Gastrocnemius medialis (tissue), 4 donors: ENCODE measurements around the gene TXNDC11. TPM values are rescaled to one million over a fixed set of nuclear protein-coding genes. Genes with fewer than 3 reads are reported as not detected.

Source experiments
- ATAC-seq, 2 donors: fragments of 150-250 bp; one replicate each; pipeline ENCODE4 v1.9.1; 2016
- DNase-seq, 2 donors: peaks; one replicate each; pipeline ENCODE4 v3.0.0-alpha.2; 2019
- H3K27ac ChIP-seq, 4 donors: fragments of 200-600 bp; sonication (generic); 1 replicate in 1 of 4; 2 replicates in 3 of 4; pipeline ENCODE4 v1.5.1; 2016 to 2018; ENCODE audit warnings: mild to moderate bottlenecking in 2 of 4, moderate library complexity in 1 of 4
- H3K27me3 ChIP-seq, 3 donors: fragments of 200-600 bp; sonication (generic) in 2 of 3; 1 replicate in 1 of 3; 2 replicates in 2 of 3; pipeline versions ENCODE4 v1.5.1 to v1.6.0; 2016 to 2019; ENCODE audit warnings: mild to moderate bottlenecking in 1 of 3, moderate library complexity in 1 of 3
- H3K36me3 ChIP-seq, 2 donors: fragments of 200-600 bp; sonication (generic) in 1 of 2; one replicate each; pipeline ENCODE4 v1.5.1; 2017 to 2018
- H3K4me1 ChIP-seq, 2 donors: fragments of 200-600 bp; sonication (generic) in 1 of 2; one replicate each; pipeline ENCODE4 v1.5.1; 2016 to 2017; ENCODE audit warnings: mild to moderate bottlenecking in 2 of 2
- H3K4me3 ChIP-seq, 4 donors: fragments of 200-600 bp; sonication (generic) in 3 of 4; 1 replicate in 1 of 4; 2 replicates in 3 of 4; pipeline ENCODE4 v1.5.1; 2016 to 2019; ENCODE audit warnings: mild to moderate bottlenecking in 2 of 4
- H3K9me3 ChIP-seq, 3 donors: fragments of 200-600 bp; sonication (generic) in 2 of 3; 1 replicate in 1 of 3; 2 replicates in 2 of 3; pipeline ENCODE4 v1.5.1; 2016 to 2019
- POLR2A ChIP-seq, 2 donors: fragments of 450-650 bp; IDR thresholded peaks; one replicate each; pipeline ENCODE4 v1.6.1; 2017; ENCODE audit warnings: antibody characterized with exemption in 2 of 2, mild to moderate bottlenecking in 2 of 2, moderate library complexity in 2 of 2
- in situ Hi-C, 4 donors: fragments of 200-750 bp; cut with MboI; loops; one replicate each; pipeline versions ENCODE4 v1.15.0 to v1.8.0; 2017; ENCODE audit warnings: low sequenced_read_pairs in 4 of 4
- intact Hi-C: fragments of 100-400 bp; cut with DNase I; formaldehyde crosslinking; loops from one replicate; pipeline ENCODE4 v1.15.1; 2023; ENCODE audit warnings: low total_unique reads
- total RNA-seq, 4 donors: library from RNA; depleted of rRNA; stranded (reverse); fragments of >200 nt; gene quantifications; one replicate each; pipeline versions ENCODE4 v1.1.0 to v1.2.3, GENCODE V29; 2016
- TF ChIP-seq, protein P1 (sequence below), 5 experiments: fragments of 450-650 bp in 3 of 5; fragments of 200-600 bp in 2 of 5; sonication (generic) in 2 of 5; IDR thresholded peaks in 4 of 5; conservative IDR thresholded peaks in 1 of 5; 1 replicate in 4 of 5; 2 replicates in 1 of 5; pipeline ENCODE4 v1.5.1; 2016 to 2019; ENCODE audit warnings: antibody characterized with exemption in 5 of 5, mild to moderate bottlenecking in 3 of 5, moderate library complexity in 3 of 5

TXNDC11 gene
- total RNA-seq, 4 donors from 2014 or later, result 35.2 to 64.5 (median 51.2) TPM

DNA sequence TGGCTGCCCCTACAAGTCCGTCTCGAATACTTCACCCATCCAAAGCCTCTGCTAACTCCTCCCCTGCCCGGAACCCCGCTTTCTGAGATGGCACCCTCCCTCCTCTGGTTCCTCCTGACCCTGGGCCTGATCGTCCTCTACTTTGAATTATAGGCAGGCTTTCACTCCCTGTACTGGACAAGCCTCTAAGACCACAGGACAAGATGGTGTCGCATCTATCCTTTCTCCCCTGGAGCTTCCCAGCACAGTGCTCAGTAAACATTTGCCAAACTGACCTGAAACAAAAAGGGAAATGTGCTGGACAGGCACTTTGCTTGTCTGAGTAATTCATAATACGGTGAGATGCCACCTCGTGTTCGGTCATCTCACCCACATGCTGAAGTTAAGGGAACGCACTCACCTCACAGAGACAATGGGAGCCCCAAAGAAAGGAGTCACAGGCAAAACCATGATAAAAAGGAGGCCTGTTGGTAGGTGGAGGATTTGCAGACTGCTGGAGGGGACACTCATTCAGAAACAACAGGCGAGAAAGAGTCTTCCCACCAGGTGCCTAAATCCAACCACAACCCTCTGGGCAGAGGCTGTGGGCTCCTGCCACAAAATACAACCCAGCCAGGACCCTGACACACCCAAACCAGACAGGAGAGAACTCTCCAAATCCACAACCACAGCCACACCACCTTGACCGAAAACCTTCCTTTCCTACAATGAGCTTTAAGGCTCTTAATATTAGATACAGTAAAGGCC is 46.2 kb downstream of the TXNDC11 start:
- TF ChIP-seq POLR2A (IDR thresholded peaks at IDR 0.05), result no peak
- TF ChIP-seq, protein P1, sequence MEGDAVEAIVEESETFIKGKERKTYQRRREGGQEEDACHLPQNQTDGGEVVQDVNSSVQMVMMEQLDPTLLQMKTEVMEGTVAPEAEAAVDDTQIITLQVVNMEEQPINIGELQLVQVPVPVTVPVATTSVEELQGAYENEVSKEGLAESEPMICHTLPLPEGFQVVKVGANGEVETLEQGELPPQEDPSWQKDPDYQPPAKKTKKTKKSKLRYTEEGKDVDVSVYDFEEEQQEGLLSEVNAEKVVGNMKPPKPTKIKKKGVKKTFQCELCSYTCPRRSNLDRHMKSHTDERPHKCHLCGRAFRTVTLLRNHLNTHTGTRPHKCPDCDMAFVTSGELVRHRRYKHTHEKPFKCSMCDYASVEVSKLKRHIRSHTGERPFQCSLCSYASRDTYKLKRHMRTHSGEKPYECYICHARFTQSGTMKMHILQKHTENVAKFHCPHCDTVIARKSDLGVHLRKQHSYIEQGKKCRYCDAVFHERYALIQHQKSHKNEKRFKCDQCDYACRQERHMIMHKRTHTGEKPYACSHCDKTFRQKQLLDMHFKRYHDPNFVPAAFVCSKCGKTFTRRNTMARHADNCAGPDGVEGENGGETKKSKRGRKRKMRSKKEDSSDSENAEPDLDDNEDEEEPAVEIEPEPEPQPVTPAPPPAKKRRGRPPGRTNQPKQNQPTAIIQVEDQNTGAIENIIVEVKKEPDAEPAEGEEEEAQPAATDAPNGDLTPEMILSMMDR (IDR thresholded peaks at IDR 0.05 in 4 of 5, conservative IDR thresholded peaks at IDR 0.05 in 1 of 5), result no peak
- intact Hi-C loops, result no loop called here
- in situ Hi-C loops, result no loop called here
- Histone ChIP-seq H3K4me3 (no peak overlapping the region), H3K4me1 (peaks cover 10 to 21% of the 10 kb centered on the region in 2 donors), H3K36me3 (peaks cover 0 to 50% of the 10 kb centered on the region in 2 donors), H3K27ac (peak overlapping the region in 3 of 4 donors; percentile 1 to 98 (median 18)), H3K27me3 (no peaks in the 10 kb centered on the region), H3K9me3 (no peaks in the 10 kb centered on the region)
- DNase-seq (no peak), ATAC-seq (no peak)

DNA sequence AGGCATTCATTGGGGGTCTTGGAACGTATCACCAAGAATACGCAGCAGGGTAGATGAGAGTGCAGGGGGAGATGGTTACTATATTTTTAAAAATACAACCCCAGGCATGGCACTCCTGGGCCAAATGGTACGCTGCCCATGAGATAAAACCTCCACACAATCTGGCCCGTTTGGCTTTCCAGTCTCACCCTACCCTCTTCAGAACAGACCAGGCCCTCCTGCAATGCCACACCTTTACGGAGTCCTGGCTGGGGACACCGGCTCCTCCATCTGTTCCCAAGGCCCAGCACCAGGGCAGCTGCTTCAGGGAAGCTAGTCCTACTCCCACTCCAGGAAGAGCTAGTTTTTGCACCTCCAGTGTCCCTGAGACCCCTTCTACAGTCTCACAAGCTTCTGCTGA is 50.0 kb downstream of the TXNDC11 start:
- Histone ChIP-seq H3K4me1 (peaks cover 27 to 28% of the 10 kb centered on the region in 2 donors), H3K9me3 (no peaks in the 10 kb centered on the region), H3K27me3 (no peaks in the 10 kb centered on the region), H3K27ac (peak overlapping the region in 3 of 4 donors; percentile 34 to 98 (median 43)), H3K4me3 (no peak overlapping the region), H3K36me3 (peaks cover 0 to 61% of the 10 kb centered on the region in 2 donors)
- intact Hi-C loops (no loop called here), in situ Hi-C loops (no loop called here)
- no peak for TF ChIP-seq POLR2A (IDR thresholded peaks at IDR 0.05)
- DNase-seq (no peak), ATAC-seq (no peak)

DNA sequence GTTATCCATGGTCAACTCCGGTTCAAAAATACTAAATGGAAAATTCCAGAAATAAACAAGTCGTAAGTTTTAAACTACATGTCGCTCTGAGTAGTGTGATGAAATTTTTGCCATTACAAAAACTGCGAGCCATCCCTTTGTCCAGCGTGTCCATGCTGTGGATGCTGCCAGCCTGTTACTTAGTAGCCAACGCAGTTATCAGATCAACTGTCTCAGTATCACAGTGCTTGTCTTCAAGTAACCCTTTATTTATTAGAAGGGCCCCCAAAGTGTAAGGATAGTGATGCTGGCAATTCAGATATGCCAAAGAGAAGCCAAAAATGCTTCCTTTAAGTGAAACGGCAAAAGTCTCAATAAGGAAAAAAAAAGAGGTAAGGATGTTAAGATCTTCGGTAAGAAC is 50.5 kb downstream of the TXNDC11 start:
- no peak overlapping the region for H3K4me3 ChIP-seq
- peaks cover 32 to 33% of the 10 kb centered on the region in 2 donors for H3K4me1 ChIP-seq
- DNase-seq (no peak), ATAC-seq (no peak)
- intact Hi-C loops (no loop called here), in situ Hi-C loops (no loop called here)
- peaks cover 0 to 61% of the 10 kb centered on the region in 2 donors for H3K36me3 ChIP-seq
- no peaks in the 10 kb centered on the region for H3K27me3 ChIP-seq
- H3K9me3 ChIP-seq, result no peaks in the 10 kb centered on the region
- H3K27ac ChIP-seq, result peak overlapping the region in 3 of 4 donors; percentile 20 to 98 (median 39)
- TF ChIP-seq POLR2A (IDR thresholded peaks at IDR 0.05), result no peak
- TF ChIP-seq, protein P1 (IDR thresholded peaks at IDR 0.05 in 4 of 5, conservative IDR thresholded peaks at IDR 0.05 in 1 of 5), result no peak

DNA sequence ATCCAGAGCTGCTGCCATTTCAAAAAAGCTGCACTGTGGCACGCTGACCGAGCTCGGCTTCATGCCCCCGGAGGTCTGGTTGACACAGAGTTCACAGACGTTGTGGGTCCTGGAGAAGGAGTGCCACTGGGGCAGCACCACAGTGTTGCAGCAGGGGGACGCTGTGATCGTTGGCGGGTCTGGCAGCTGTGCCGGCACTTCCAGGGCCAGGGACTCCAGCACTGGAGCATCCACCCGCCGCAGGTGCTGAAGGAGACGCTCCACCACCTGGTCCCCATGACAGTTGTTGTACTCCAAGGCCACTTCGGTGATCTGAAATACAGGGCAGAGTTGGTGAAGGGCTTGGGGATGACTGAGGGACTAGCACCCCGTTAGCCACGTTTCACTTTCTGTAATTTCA is 50.9 kb downstream of the TXNDC11 start:
- Histone ChIP-seq H3K27me3 (no peaks in the 10 kb centered on the region), H3K4me1 (peaks cover 35 to 37% of the 10 kb centered on the region in 2 donors), H3K27ac (peak overlapping the region in 3 of 4 donors; percentile 20 to 98 (median 39)), H3K9me3 (no peaks in the 10 kb centered on the region), H3K36me3 (peaks cover 0 to 61% of the 10 kb centered on the region in 2 donors), H3K4me3 (no peak overlapping the region)
- DNase-seq, result no peak
- intact Hi-C loops (no loop called here), in situ Hi-C loops (no loop called here)
- no peak for TF ChIP-seq POLR2A (IDR thresholded peaks at IDR 0.05)
- TF ChIP-seq, protein P1 (IDR thresholded peaks at IDR 0.05 in 4 of 5, conservative IDR thresholded peaks at IDR 0.05 in 1 of 5), result no peak
- no peak for ATAC-seq

DNA sequence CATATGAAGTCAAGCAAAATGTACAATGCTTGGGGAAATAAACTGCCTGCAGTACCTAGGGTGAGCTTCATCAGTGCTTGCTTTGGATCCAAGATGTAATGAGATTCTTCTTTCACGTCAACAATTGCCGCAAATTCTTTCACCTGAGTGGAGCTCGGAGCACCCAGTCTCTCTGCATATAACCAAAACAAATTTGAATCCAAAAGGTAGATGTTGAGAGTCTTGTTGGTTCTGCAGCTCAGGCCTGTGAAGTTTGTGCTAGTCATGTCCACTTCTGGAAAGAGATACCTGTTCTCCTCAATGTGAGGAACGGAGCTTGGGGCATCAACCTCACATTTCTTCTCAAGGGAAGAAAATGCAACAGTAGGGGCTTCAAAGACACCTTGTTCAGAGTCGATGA is 51.4 kb downstream of the TXNDC11 start:
- Histone ChIP-seq H3K27ac (peak overlapping the region in 2 of 4 donors; percentile 96 to 98), H3K27me3 (no peaks in the 10 kb centered on the region), H3K4me3 (no peak overlapping the region), H3K9me3 (no peaks in the 10 kb centered on the region), H3K4me1 (peaks cover 40 to 42% of the 10 kb centered on the region in 2 donors), H3K36me3 (peaks cover 0 to 58% of the 10 kb centered on the region in 2 donors)
- intact Hi-C loops (no loop called here), in situ Hi-C loops (no loop called here)
- ATAC-seq, result no peak
- TF ChIP-seq POLR2A (IDR thresholded peaks at IDR 0.05), result no peak
- TF ChIP-seq, protein P1 (IDR thresholded peaks at IDR 0.05 in 4 of 5, conservative IDR thresholded peaks at IDR 0.05 in 1 of 5), result no peak
- no peak for DNase-seq
